Mucosa of descending colon (tissue), 3 donors: ENCODE measurements around the gene SLC25A21. TPM values are rescaled to one million over a fixed set of nuclear protein-coding genes. Genes with fewer than 3 reads are reported as not detected.

Source experiments
- ATAC-seq: fragments of 200-7000 bp; cut with Tn5 transposase; one replicate; pipeline ENCODE4 v1.9.1; 2020; ENCODE audit warnings: mild to moderate bottlenecking, moderate library complexity
- DNase-seq, 3 donors: peaks; one replicate each; pipeline ENCODE4 v3.0.0-alpha.2; 2020
- H3K36me3 ChIP-seq: fragments of 200-600 bp; one replicate; pipeline ENCODE4 v1.8.0; 2021; ENCODE audit warnings: low read depth, mild to moderate bottlenecking
- H3K4me1 ChIP-seq: fragments of 200-600 bp; one replicate; pipeline ENCODE4 v1.8.0; 2021; ENCODE audit warnings: low read depth, mild to moderate bottlenecking
- H3K4me3 ChIP-seq: fragments of 200-600 bp; one replicate; pipeline ENCODE4 v1.8.0; 2021; ENCODE audit warnings: mild to moderate bottlenecking
- H3K9me3 ChIP-seq: fragments of 200-600 bp; one replicate; pipeline ENCODE4 v1.8.0; 2021; ENCODE audit warnings: mild to moderate bottlenecking
- intact Hi-C, 2 donors: fragments of 100-400 bp; cut with DNase I in 1 of 2; cut with micrococcal nuclease in 1 of 2; formaldehyde crosslinking; loops; one replicate each; pipeline versions ENCODE4 v1.11.0 to v1.11.1; 2022; cut with DNase I, micrococcal nuclease
- total RNA-seq, 3 donors: library from RNA; stranded (reverse); fragmentation: NEBNext Ultra II Directional in 2 of 3; extraction: Animal tissue kit (Norgen Biotek cat#: 25700) in 2 of 3; gene quantifications; one replicate each; pipeline versions ENCODE4 v1.2.1 to v1.2.4, GENCODE V29; 2021 to 2023
- TF ChIP-seq, protein P1 (sequence below): fragments of 200-600 bp; IDR thresholded peaks from one replicate; pipeline ENCODE4 v1.8.0; 2022; ENCODE audit warnings: antibody characterized with exemption, mild to moderate bottlenecking
- donor health status: DM: no; HTN: no; CAD: no; lungs with moderate emphysema.
- donor health status: DM: no; HTN: no; CAD: no.
- donor health status: DM: no; HTN: yes; CAD: no.

Gene SLC25A21
- total RNA-seq, 3 donors from 2014 or later, result 0.31 to 1.4 (median 0.61) TPM

DNA sequence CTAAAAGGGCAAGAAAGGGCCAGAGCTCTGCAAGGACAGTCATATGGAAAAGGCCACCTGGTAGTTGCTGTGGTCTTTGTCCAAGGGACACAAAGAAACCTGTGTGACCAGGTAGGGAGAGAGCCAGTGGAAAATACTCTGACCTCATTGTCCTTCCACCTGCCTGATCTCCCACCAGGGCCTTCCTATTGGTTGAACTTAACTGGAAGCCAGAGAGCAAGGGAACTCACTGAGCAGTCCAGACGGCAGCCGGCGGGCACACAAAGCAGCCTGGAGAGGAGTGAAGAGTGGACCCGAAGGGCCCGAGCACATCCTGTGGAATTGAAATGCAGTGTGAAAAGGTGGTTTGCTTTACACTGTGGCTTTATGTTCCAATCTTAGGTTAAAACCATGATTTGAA is 120.7 kb downstream of the SLC25A21 start:
- DNase-seq (no peak), ATAC-seq (no peak)
- no peak overlapping the region for H3K4me3 ChIP-seq
- H3K36me3 ChIP-seq, result no peaks in the 10 kb centered on the region
- no peaks in the 10 kb centered on the region for H3K9me3 ChIP-seq
- intact Hi-C loops, result no loop called here
- no peaks in the 10 kb centered on the region for H3K4me1 ChIP-seq
- TF ChIP-seq, protein P1, sequence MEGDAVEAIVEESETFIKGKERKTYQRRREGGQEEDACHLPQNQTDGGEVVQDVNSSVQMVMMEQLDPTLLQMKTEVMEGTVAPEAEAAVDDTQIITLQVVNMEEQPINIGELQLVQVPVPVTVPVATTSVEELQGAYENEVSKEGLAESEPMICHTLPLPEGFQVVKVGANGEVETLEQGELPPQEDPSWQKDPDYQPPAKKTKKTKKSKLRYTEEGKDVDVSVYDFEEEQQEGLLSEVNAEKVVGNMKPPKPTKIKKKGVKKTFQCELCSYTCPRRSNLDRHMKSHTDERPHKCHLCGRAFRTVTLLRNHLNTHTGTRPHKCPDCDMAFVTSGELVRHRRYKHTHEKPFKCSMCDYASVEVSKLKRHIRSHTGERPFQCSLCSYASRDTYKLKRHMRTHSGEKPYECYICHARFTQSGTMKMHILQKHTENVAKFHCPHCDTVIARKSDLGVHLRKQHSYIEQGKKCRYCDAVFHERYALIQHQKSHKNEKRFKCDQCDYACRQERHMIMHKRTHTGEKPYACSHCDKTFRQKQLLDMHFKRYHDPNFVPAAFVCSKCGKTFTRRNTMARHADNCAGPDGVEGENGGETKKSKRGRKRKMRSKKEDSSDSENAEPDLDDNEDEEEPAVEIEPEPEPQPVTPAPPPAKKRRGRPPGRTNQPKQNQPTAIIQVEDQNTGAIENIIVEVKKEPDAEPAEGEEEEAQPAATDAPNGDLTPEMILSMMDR, result no peak

DNA sequence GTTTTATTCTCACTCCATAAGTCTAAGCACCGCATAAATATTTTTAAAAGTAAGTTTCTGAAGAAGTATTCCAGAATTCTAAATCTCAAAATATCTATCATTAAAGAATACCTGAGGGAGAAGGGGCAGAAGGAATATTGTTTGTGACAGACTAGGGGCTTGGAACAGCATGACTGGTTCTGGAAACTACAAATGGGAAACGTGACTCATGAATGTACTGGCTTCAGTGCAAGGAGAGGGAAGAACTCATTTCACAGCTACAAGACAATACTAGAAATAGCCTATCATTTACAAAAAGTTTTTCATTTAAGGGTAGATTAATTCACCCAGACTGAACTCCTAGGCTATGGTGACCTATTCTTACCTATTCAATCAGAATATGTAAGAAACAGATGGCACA is 121.3 kb downstream of the SLC25A21 start:
- DNase-seq, result no peak
- H3K4me3 ChIP-seq, result no peak overlapping the region
- no peak for ATAC-seq
- H3K9me3 ChIP-seq, result no peaks in the 10 kb centered on the region
- H3K4me1 ChIP-seq, result no peaks in the 10 kb centered on the region
- intact Hi-C loops, result no loop called here
- no peaks in the 10 kb centered on the region for H3K36me3 ChIP-seq
- TF ChIP-seq, protein P1, result no peak

DNA sequence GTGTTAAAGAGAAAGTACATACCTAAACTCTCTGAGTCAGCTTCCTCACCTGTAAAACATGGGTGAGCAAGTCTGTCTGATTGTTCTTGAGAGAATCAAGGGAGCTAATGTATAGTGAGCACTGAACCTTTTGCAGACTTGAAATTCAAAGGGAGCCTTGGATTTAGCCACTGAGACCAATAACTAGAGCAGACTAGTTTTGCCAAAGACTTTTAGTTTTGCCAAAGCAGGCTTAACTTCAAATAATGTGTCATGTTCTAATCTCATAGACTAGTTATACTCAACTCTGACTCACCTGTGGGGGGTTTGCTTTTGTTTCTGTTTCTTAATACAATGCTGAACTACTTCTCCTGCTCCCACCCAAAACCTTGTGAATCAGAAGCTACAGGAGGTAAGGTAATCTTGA is 123.7 kb downstream of the SLC25A21 start:
- intact Hi-C loops, result no loop called here
- ATAC-seq (no peak), DNase-seq (no peak)
- Histone ChIP-seq H3K4me3 (no peak overlapping the region), H3K4me1 (no peaks in the 10 kb centered on the region), H3K9me3 (no peaks in the 10 kb centered on the region), H3K36me3 (no peaks in the 10 kb centered on the region)
- TF ChIP-seq, protein P1, result no peak

DNA sequence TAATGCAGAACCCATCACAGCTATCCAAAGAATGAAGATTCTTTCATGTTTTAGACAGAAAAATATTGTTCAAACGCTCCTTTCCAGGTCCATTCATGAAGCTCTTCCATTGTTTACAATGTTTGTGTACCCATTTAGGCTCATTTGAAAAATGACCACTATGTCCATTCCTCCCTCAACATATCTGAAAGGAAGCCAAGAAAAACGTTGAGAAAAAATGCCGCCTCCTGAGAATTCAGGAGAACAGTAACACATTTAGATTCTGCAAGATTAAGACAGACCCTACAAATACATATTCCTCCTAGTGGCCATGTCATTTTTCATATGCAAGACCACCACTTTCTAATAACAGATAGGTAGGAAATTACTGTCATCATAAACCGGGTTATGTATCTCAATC is 124.4 kb downstream of the SLC25A21 start:
- TF ChIP-seq, protein P1, result no peak
- Histone ChIP-seq H3K9me3 (no peaks in the 10 kb centered on the region), H3K4me3 (no peak overlapping the region), H3K4me1 (no peaks in the 10 kb centered on the region), H3K36me3 (no peaks in the 10 kb centered on the region)
- DNase-seq (no peak), ATAC-seq (no peak)
- intact Hi-C loops, result no loop called here

DNA sequence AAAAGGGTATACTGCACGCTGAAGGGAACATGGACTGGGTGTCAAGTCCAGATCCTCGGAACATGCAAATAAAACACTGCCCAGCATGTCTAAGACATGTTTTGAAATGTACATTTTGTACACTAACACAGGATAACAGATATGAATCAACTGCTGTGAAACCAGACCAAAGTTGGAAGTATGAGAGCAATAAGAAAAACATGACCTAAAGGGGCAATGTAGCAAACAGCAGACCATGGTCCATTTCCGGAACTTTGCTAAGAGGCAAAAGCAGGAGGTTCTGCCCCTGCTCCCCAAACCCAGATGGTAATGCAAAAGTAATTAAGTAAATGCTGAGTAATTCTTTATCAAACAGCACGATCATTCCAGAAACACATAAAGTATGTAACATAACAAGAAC is 125.2 kb downstream of the SLC25A21 start:
- H3K4me1 ChIP-seq, result no peaks in the 10 kb centered on the region
- TF ChIP-seq, protein P1, result no peak
- intact Hi-C loops, result no loop called here
- ATAC-seq (no peak), DNase-seq (no peak)
- H3K9me3 ChIP-seq, result no peaks in the 10 kb centered on the region
- no peak overlapping the region for H3K4me3 ChIP-seq
- H3K36me3 ChIP-seq, result no peaks in the 10 kb centered on the region

DNA sequence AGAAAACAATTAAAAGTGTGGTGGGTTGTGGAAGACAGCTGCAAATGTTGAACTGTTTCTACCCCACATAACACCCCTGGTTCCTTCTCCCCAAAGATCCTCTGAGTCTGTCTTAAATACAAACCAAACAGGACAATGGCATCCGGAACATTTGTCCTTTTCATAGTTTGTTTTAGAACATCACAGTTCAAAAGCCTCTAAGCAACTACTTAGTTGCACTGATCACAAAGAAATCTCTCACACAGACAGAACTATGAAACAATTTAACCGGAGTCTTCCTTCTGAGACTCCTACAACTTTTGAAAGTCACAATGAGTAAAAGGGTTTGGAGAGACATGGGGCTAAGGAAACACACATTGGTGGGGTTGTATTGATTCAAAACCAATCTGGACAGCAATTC is 125.6 kb downstream of the SLC25A21 start:
- TF ChIP-seq, protein P1, result no peak
- H3K36me3 ChIP-seq, result no peaks in the 10 kb centered on the region
- ATAC-seq (no peak), DNase-seq (no peak)
- no peak overlapping the region for H3K4me3 ChIP-seq
- H3K9me3 ChIP-seq, result no peaks in the 10 kb centered on the region
- H3K4me1 ChIP-seq, result no peaks in the 10 kb centered on the region
- intact Hi-C loops, result no loop called here
